Measurements from ENCODE around the gene ZPBP2. TPM values are rescaled to one million over a fixed set of nuclear protein-coding genes. Genes with fewer than 3 reads are reported as not detected.

The ZPBP2 gene
- total RNA-seq, result not detected

DNA sequence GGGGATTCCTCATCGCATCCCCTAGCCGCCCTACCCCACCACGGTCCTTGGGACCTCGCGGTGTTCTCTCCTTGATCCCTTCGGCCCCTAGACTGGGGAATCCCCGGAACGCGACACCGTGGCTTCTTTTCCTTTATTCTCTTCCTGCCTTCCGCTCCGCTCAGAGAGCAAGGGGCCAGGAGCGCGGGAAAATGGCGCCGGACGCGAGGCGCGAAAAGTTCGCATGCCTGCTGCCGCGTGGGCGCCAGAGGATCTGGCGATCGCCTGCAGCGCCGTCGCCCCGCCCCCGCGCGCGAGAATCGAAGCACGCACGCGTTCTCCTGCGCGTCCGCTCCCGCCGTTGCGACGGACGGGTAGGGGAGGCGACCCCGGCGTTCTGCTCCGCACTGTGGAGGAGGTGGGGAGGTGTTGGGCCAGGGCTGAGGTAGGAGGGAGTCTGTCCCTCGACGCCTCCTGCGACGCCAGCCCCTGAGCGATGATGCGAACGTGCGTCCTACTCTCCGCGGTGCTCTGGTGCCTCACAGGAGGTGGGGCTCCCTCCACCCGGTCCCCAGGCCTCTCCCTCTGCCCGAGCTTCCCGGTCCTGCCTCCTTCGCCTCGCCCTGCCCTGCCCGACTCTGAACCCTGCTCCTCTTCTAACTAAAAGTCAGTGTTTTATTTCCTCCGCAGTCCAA, at the start of gene ZPBP2:
TSS of gene ZPBP2 (plus strand) at position 323 of the 674 bp plus-strand sequence. CDS start at position 476, 153 bp downstream.
- H3K27me3 ChIP-seq, result peaks cover 62% of the 10 kb centered on the region
- TF ChIP-seq, protein P1, sequence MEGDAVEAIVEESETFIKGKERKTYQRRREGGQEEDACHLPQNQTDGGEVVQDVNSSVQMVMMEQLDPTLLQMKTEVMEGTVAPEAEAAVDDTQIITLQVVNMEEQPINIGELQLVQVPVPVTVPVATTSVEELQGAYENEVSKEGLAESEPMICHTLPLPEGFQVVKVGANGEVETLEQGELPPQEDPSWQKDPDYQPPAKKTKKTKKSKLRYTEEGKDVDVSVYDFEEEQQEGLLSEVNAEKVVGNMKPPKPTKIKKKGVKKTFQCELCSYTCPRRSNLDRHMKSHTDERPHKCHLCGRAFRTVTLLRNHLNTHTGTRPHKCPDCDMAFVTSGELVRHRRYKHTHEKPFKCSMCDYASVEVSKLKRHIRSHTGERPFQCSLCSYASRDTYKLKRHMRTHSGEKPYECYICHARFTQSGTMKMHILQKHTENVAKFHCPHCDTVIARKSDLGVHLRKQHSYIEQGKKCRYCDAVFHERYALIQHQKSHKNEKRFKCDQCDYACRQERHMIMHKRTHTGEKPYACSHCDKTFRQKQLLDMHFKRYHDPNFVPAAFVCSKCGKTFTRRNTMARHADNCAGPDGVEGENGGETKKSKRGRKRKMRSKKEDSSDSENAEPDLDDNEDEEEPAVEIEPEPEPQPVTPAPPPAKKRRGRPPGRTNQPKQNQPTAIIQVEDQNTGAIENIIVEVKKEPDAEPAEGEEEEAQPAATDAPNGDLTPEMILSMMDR (IDR thresholded peaks at IDR 0.05), result no peak
- TF ChIP-seq EP300 (IDR thresholded peaks at IDR 0.05), result no peak
- TF ChIP-seq POLR2AphosphoS5 (IDR thresholded peaks at IDR 0.05), result no peak
- TF ChIP-seq POLR2A (IDR thresholded peaks at IDR 0.05), result no peak
- 62% methylated on average over 31 of the region's 67 CpGs for WGBS
- H3K4me1 ChIP-seq, result peaks cover 14% of the 10 kb centered on the region
- no peak within 1 kb of the TSS for H3K27ac ChIP-seq
- no peak for DNase-seq (ENCODE audit: low spot score in 2 of 2)
- no peaks in the 10 kb centered on the region for H3K9me3 ChIP-seq
- no peak within 1 kb of the TSS for H3K4me3 ChIP-seq
- H3K36me3 ChIP-seq, result no peaks in the 10 kb centered on the region

GRCh38 chr17:39818358-39819000, 49.5 kb upstream of the ZPBP2 start:
- H3K27ac ChIP-seq, result no peak overlapping the region
- H3K4me3 ChIP-seq, result no peak overlapping the region
- no peaks in the 10 kb centered on the region for H3K9me3 ChIP-seq
- no peaks in the 10 kb centered on the region for H3K4me1 ChIP-seq
- no peak for DNase-seq (ENCODE audit: low spot score in 2 of 2)
- TF ChIP-seq POLR2A (IDR thresholded peaks at IDR 0.05) (no peak), EP300 (IDR thresholded peaks at IDR 0.05) (no peak), POLR2AphosphoS5 (IDR thresholded peaks at IDR 0.05) (no peak)
- TF ChIP-seq, protein P1 (IDR thresholded peaks at IDR 0.05), result no peak
- 67% methylated on average over 9 of the region's 9 CpGs for WGBS
- H3K27me3 ChIP-seq, result peaks cover under 1% of the 10 kb centered on the region
- no peaks in the 10 kb centered on the region for H3K36me3 ChIP-seq

DNA sequence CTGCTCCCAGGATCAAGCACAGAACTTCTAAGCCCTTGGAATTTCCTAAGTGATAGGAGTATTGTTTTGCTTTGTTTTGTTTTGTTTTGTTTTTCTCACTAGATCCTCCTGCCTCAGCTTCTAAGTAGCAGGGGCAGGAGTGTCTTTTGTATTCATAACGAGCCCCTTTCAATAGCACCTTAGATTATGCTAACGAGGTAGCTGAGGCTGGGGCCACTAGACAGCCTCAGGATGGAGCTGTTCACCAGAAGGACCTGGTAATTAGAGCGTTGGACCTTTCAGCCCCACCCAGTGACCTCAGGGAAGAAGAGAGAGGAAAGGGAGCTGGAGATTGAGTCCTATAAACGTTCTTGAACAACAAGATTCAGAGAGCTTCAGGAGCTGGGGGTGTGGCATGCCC, 47.5 kb upstream of the ZPBP2 start:
- 36% methylated on average over 4 of the region's 4 CpGs for WGBS
- H3K4me1 ChIP-seq, result no peaks in the 10 kb centered on the region
- H3K9me3 ChIP-seq, result no peaks in the 10 kb centered on the region
- H3K27ac ChIP-seq, result no peak overlapping the region
- no peak for DNase-seq (ENCODE audit: low spot score in 2 of 2)
- no peaks in the 10 kb centered on the region for H3K27me3 ChIP-seq
- TF ChIP-seq EP300 (IDR thresholded peaks at IDR 0.05) (no peak), POLR2A (IDR thresholded peaks at IDR 0.05) (no peak), POLR2AphosphoS5 (IDR thresholded peaks at IDR 0.05) (no peak)
- TF ChIP-seq, protein P1 (IDR thresholded peaks at IDR 0.05), result no peak
- no peaks in the 10 kb centered on the region for H3K36me3 ChIP-seq
- no peak overlapping the region for H3K4me3 ChIP-seq

- DNase-seq (ENCODE audit: low spot score in 2 of 2), result no peak
- H3K27ac ChIP-seq, result no peak overlapping the region
- H3K36me3 ChIP-seq, result no peaks in the 10 kb centered on the region
- 95% methylated on average over 2 of the region's 2 CpGs for WGBS
- H3K4me1 ChIP-seq, result no peaks in the 10 kb centered on the region
- no peaks in the 10 kb centered on the region for H3K27me3 ChIP-seq
- no peak overlapping the region for H3K4me3 ChIP-seq
- TF ChIP-seq EP300 (IDR thresholded peaks at IDR 0.05) (no peak), POLR2AphosphoS5 (IDR thresholded peaks at IDR 0.05) (no peak), POLR2A (IDR thresholded peaks at IDR 0.05) (no peak)
- TF ChIP-seq, protein P1 (IDR thresholded peaks at IDR 0.05), result no peak
- no peaks in the 10 kb centered on the region for H3K9me3 ChIP-seq
These were observed 47.0 kb upstream of the ZPBP2 start for GRCh38 chr17:39820987-39821386.

GRCh38 chr17:39822051-39822451, 46.0 kb upstream of the ZPBP2 start:
- no peaks in the 10 kb centered on the region for H3K27me3 ChIP-seq
- no peak for TF ChIP-seq POLR2A (IDR thresholded peaks at IDR 0.05)
- TF ChIP-seq POLR2AphosphoS5 (IDR thresholded peaks at IDR 0.05), result no peak
- TF ChIP-seq, protein P1 (IDR thresholded peaks at IDR 0.05), result no peak
- no peak for TF ChIP-seq EP300 (IDR thresholded peaks at IDR 0.05)
- 87% methylated on average over 2 of the region's 2 CpGs for WGBS

More at GRCh38 chr17:39822051-39822451, 46.0 kb upstream of the ZPBP2 start:
- no peak overlapping the region for H3K27ac ChIP-seq
- no peak overlapping the region for H3K4me3 ChIP-seq
- no peak for DNase-seq (ENCODE audit: low spot score in 2 of 2)
- no peaks in the 10 kb centered on the region for H3K4me1 ChIP-seq
- no peaks in the 10 kb centered on the region for H3K9me3 ChIP-seq
- no peaks in the 10 kb centered on the region for H3K36me3 ChIP-seq

All from suprapubic skin (tissue), 4 donors.